H4 (cell line): ENCODE data around the gene THAP3. TPM values are rescaled to one million over a fixed set of nuclear protein-coding genes. Genes with fewer than 3 reads are reported as not detected.
A peak's percentile ranks its signal among the peaks of the same experiment; 100 is the strongest.

Source experiments
- DNase-seq: peaks from one replicate; pipeline ENCODE4 v3.0.0-alpha.2; 2015; ENCODE audit warnings: low spot score
- total RNA-seq: library from RNA; depleted of rRNA; stranded (reverse); fragments of >200 nt; shearing (Covaris generic); gene quantifications from 2 replicates; pipeline ENCODE4 v1.2.3, GENCODE V29; 2014

The THAP3 gene
- total RNA-seq, 1 experiment from 2014 or later = 11.4 TPM

DNA sequence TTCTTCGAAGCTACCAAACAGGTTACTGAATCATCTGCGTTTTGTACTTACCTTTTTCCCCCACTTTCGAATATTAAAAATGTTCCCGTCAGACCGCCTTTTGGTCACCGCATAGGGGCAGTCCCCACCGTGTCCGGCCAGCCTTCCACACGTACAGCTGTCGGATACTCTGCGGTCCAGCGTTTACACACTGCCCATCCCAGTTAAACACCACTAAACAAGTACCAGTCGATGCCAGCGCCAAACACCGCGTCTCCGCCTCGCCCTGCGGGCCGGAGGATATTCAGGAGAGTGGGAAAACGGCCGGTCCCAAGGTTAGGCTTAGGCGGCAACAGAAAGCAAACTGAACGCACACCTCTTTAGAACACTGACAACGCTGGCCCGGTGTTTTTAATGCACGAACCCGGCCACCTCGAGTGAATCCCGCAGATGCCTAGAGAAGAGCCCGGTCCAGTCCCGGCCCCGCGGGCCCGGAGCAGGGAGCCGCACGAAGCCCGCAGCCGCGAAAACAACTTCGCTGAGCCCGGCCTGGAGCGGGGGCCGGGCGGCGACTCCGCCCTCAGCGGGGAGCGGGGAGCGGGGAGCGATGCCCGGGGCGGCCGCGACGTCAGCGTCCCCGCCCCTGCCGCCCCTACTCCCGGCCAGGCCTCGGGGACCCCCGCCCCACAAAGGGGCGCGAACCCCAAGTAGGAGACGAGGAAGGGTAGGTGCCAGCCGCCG lies 11.9 kb upstream of the THAP3 start:
- DNase-seq = no peak

DNA sequence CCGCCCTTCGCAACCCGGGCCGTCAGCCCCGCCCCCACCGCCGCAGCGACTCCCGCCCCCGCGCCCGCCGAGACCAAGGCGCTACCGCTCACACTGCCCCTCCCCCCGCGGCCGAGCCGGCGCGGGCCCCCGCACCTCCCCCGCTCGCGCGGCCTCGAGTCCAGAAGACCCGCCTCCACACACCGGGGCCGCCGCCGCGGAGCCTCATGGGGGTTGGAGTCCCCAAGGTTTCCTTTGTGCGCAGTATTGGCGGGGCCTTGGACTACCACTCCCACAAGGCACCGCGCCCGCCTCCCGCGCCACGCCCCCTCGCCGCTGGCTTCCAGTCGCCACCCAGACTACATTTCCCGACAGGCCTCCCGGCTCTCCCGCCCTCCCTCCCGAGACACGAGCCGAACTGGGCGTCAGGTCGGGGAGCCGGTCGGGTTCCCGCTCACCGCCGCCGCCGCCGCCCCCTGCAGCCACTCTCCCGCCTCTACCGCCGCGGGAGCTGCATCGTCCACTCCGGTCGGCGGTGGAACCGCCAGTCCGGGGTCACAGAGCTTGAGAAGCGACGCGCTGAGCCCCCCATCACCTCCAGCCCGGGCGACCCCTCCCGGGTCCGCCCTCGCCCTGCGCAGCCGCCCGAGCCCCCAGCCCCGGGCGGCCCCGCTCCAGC lies 11.2 kb upstream of the THAP3 start, which contains the start of gene PHF13:
Gene PHF13 (plus strand): TSS at position 371 of the 658 bp plus-strand sequence. CDS start 336 bp downstream, outside the sequence.
- DNase-seq = peak; percentile 92

DNA sequence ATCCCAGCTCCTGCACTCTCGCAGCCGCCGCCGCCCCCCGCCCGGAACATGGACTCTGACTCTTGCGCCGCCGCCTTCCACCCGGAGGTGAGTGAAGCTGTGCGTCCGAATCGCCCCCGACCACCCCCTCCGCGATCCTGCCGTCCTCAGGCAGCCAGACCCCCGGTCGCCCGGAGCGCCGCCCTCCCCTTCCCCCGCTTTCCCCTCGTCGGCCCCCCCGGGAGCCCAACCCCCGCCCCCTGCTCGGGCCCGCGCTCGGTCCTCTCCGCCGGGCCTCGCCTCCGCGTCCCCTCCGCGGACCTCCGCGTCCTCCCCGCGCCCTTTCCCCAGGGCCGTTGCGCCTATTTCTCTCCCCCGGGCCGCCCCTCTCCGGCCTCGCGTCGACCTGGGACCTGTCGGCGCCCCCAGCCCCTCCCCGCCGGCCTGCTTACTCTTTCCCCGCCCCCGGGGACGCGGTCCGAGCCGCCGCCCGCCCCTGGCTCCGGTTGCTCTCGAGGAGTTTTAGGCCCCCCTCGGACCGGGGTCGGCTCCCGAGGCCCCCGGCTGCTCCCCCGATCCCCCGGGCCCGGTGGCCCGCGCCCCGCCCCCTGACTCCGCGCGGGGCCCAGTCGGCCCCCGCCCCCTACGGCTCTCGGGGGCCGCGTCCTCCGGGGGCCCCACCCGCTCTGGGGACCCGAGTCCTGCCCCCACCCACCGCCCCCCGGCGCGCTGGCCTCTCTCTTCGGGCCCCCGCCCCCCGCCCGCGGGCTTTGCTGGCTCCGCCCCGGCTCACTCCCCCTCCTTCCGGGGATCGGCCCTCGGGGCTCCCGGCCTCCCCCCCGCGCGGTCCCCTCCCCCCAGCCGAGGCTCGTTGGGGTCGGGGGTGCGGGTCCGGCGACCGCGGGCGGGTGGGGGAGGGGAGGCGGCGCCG lies 10.4 kb upstream of the THAP3 start:
- no peak for DNase-seq

DNA sequence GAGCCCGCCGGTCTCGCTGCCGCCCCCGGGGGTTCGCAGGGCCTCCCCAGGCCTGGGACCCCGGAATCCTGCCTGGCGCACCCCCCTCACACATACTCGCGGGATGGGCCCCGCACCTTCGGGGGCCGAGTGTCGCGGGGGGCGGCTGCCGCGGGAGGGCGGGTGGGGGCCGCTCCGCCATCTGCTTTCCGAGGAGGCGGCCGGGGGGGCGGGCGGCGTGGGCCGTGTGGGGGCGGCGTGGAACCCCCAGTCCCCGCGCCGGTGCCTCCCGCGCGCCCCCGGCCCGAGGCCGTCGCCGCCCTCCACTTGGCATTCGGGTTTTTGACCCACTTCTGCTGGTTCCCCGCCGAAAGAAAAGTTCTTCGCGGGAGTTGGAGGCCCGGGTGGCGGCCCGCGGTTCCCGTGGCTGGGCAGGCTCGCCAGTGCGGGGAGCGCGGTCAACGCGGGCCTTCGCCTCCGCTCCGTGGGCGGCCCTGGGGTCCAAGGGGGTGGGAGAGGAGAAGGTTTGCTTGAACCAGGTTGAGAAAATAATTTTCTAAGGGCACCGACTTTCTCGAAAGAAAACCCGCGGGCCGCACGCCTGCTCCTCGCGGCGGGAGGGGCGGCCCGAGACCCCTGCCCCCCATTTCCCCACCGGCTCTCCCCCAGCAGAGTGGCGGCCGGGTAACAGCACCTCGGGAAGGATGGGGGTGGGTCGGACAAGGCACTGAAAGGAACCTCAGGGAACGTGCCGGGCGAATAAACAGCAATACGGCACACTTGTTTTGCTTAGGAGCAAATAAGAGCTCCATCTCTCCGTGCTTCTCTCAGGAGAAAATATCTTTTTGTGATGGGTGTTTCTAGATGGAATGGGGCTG lies 9.5 kb upstream of the THAP3 start:
- DNase-seq = no peak

DNA sequence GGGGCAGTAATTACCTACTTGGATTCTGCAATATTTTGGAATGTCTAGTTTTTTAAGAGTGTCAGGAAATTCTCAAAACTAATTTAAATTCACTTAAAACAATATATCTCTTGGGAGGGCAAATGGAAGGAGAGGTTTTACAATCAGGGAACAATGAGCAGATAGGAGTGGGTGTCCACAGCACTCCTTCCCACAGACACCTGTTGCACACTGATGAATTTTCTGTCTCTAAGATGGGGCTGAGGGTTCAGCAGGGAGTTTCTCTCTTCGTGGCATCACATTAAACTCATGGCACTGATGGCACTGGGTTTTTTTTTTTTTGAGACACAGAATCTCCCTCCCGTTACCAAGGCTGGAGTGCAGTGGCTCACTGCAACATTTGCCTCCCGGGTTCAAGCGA lies 5.6 kb upstream of the THAP3 start:
- DNase-seq = no peak

DNA sequence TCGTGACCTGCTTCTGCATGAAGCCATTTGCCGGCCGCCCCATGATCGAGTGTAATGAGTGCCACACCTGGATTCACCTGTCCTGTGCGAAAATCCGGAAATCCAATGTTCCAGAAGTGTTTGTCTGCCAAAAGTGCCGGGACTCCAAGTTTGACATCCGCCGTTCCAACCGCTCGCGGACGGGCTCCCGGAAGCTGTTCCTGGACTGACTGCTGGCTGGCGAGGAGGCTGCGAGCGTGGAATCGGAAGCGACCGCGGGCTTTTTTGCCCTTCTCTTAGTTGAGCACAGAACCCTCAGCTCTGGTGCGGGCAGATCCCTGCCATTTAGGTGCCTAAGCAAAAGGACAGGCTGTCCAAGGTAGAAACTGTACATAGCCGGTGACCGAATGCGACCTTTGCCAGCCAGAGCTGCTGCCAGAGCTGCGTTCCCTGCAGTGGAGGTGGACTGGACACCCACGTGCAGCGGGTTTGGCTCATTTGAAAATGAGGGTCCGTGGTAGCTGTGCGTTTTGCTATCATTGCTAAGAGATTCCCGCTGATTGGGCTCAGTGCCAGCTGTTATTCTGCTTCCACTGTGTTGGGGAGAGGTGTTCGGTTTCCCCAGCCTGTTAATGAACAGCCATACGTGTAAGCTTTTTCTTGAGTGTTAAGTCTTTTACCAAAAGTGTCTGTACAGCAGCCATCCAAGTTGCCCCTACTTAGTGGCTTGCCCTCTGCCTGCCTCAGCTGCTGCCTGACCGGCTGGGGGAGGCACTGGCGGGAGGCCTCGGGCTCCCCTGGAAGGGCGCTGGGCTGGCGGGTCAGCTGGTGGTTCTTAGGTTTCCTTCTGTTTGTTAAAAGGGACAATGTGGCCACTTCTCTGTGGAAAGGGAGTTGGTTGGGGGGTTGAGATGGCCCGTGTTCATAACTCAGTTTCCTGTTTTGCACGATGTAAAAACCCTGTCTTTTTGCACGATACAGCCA lies 3.0 kb upstream of the THAP3 start:
- no peak for DNase-seq

DNA sequence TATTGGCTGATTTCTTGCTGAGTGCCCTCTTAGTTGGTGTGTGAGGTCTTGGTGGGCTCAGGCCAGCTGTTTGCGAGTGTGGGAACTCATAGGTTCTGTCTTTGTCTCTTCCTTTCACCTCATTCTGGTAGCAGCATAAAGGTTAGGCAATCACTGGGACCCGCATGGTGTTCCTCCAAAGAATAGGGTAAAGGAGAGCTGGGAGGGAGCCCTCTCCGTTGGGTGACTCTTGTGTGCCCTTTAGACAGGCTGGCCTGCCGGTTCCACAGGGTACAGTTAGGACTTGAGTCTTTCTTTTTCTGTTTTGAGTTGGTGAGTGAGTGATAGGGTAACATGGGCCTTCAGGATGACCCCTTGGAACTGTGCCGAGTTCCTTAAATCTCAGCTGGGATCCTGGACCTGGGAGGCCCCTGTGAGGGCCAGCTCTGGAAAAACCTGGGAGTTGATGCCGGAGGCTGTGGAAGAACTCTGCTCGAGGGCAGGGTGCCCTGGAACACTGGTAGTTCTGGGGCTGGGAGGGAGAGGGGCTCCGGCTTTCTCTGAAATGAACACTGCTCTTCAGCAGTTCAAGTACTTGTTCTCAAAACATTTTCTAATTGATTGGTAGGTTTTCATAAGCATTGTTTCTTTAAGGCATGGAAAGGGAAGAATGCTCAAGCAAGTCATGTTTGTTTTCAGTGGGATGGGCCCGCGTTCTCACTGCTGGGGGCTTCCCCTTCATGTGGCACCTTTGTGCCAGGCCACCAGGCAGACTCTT lies 2.1 kb upstream of the THAP3 start:
- no peak for DNase-seq

DNA sequence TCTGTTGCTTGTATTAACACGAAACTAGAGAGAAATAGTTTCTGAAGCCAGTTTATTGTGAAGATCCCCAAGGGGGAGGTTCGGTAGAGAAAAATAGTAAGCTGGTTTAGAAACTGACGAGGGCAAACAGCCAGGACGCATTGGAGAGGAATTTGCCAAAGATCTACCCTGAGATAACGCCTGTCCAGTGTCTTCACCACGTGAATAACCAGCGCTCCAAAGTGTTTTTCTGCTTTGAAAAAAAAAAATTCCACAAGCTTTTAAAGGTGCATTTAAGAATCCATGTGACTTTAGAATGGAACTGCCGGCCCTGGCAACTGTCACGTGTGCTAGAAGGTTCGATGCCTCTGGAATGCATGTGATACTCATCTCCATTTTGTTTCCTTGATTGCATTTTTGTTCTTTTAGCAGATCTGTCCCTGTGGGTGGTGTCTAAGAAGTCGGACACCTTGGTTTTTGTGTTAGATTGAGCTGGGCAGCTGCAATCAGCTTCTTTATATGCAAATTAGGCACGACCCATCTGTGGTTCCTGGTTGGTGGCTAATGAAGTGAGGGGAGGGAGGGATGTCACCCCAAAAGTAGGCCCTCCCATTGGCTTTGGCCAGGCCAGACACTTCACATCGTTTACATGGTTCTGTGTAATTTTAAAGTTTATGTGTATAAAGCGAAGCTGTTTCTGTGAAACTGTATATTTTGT lies 1.3 kb upstream of the THAP3 start:
- no peak for DNase-seq

DNA sequence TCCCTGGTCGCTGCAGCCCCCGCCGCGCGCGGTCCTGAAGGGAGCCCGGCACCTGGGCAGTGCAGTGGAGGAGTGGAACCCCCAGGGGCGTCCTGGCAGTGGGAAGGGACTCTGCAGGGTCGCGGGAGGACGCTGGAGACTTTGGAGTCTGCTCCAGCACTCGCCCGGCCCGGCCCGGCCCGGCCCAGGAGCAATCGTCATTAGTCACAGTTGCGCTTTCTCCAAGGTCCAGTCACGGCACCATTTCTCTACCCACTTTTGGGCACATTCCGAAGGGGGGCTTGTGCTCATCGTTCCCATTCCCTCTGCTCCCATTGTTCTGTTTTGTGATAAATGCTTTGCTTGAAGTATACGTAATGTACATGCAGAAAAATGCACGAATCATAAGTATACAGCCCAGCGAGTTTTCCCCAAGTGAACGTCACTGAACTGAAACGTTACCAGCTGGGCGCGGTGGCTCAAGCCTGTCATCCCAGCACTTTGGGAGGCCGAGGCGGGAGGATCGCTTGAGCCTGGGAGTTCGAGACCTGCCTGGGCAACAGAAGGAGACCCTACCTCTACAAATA lies 999 bp downstream of the THAP3 start:
- DNase-seq = no peak

DNA sequence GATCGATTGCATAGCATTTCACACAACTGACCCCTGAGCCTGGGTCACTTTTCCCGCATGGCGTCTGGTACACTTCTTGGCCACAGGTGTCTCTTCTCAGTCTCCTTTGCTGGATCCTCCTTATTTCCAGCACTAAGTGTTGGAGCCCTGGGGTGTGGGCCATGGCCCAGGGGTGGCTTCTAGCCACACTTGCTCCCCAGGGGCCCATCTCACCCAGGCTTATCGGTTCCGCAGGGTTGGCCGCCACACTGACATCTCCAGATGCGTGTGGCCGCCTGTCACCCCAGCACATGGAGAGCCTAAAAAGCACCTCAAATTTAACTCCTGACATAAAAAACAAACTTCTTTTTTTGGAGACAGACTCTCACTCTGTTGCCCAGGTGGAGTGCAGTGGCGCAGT lies 2.4 kb downstream of the THAP3 start:
- no peak for DNase-seq

DNA sequence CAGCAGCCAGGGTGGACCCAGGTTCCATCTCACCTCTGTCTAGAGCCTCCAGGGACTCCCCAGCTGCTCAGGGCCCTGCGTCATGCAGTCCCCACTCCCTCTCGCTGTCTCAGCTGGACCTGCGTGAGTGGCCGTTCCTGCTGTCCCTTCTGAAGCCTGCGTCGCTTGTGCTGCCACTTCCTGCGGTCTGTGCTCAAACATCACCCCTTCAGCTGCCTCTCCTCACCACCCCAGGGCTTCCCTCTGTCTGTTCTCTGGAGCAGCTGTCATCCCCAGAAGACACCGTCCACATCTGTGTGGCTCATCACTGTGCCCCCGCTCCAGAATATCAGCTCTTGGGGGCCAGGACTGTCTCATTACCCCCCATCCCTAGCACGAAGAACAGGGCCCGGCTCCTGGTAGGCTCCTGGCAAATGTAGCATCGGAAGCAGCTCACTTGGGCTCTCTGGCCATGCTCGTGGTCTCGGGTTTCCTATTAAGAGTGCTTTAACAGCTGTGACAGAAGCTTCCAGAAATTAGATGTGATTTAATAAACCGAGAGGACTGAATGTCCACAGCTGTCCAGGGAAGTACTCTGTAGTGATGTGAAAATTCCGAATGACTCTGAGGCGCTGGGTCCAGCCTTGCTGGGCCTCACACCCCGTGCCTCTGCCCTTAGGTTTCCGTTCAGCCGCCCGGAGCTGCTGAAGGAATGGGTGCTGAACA lies 3.3 kb downstream of the THAP3 start:
- no peak for DNase-seq

DNA sequence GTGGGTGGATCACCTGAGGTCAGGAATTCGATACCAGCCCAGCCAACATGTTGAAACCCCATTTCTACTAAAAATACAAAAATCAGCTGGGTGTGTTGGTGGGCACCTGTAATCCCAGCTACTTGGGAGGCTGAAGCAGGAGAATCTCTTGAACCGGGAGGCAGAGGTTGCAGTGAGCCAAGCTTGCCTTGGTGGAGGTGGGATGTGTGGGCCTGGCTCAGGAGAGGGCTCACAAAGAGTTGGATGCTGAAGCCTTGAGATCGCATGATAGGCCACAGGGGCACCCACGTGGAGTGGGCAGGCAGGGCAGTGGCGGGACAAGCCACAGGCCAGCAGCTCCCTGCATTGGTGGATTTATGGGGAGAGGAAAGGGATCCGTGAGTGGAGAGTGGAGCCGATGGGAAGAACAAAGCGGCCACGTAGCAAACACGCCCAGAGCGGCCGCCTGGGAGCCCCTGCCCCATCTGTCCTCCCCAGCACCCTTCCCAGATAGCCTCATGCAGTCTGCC lies 4.4 kb downstream of the THAP3 start:
- DNase-seq = no peak

DNA sequence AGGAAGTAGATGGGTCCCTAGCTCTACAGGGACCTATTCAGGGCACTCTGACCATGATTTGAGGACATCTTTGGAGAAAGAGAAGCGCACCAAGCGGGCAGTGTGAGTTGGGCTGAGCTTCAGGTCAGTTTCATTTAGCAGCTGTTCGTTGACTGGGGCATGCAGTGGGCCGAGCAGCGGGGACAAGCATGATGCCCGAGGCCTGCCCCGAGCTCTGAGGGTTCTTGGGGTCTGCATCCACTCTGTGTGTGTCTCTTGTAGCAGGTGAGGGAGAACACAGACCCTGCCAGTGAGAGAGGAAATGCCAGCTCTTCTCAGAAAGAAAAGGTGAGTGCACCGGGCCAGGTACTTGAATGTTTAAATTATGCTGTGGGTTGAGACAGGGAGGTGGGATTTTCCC lies 5.4 kb downstream of the THAP3 start:
- DNase-seq = no peak

DNA sequence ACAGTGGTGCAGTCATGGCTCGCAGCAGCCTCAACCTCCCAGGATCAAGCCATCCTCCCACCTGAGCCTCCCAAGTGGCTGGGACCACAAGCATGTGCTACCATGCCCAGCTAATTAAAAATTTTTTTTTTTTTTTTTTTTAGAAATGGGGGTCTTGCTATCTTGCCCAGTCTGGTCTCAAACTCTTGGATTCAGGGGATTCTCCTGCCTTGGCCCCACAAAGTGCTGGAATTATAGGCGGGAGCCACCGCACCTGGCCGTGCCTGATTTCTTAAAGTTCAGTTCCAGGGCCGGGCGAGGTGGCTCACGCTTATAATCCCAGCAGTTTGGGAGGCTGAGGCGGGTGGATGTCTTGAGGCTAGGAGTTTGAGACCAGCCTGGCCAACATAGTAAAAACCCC lies 6.4 kb downstream of the THAP3 start:
- DNase-seq = no peak

DNA sequence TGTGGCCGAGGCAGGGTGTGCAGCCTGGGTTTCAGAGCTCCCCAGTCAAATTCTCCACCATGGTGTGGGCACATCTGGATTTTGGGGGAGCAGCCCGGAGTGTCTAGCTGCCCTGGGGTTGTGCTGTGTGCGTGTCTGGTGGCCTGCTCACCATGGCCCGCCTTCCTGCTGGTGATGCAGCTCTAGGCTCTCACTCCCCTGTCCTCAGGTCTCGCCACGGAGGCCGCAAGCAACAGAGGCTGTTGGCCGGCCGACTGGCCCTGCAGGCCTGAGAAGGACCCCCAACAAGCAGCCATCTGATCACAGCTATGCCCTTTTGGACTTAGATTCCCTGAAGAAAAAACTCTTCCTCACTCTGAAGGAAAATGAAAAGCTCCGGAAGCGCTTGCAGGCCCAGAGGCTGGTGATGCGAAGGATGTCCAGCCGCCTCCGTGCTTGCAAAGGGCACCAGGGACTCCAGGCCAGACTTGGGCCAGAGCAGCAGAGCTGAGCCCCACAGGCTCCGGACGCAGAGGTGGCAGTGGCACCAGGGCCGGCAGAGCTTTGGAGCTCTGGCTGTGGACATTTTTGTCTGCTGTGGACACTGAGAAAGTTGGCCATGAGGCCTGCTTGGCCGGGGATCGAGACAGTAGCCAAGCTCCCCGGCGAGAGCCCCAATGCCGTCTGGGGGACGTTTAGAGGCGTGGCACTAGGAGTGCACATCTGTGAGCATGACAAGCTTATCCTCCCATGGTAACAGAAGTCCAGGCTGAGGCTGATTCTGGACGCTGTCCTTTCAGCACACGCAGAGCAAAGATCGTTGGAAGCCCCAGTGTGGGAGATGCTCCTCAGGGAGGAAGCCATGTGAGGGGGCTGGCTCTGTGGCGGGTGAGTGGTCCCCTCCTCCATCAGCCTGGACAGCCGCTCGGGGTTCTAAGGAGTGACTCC lies 8.2 kb downstream of the THAP3 start:
- no peak for DNase-seq

DNA sequence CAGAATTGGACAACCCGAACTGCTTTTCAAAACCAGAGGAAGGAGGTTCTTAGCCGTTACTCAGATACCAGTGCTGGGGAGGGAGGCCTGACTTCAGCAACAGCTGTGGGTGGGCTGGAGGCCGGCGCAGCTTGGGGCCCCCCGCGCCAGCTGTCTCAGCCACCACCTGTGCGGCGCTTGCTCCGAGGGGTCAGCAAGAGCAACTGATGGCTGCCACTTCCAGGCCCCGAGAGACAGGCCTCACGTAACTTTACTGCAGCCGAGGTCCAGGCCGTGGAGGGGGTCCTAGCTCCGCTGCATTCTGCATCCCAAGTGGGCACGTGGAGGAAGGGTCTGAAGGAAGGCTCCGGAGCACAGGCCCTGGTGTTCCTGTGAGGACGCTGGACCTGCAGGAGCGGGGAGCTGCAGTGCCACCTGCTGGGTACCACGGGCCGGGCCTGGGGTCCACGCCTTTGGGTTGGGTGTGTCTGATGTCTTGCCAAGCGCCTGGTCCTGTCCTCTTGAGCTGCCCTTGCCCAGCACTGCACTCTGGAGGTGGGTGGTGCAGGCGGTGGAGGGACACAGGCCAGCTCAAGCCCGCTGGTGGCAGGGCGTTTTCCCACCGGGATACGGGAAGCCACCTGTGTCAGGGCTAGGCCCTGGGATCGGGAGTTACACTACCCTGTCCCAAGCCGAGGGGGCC lies 9.8 kb downstream of the THAP3 start:
- DNase-seq = peak; percentile 15
